GM13977 (cell line): Measurements from ENCODE around the gene HMGB1.

ENCODE experiments used
- DNase-seq: peaks from one replicate; pipeline ENCODE4 v3.0.0; 2012; ENCODE audit warnings: low spot score
- in situ Hi-C: fragments of 300-500 bp; cut with MboI; formaldehyde crosslinking; loops from one replicate; pipeline ENCODE4 v1.12.0; 2022; ENCODE audit warnings: low sequenced_read_pairs, low pct_unique_long_range_greater_than_20kb, mixed read lengths, inconsistent platforms; ENCODE audit not compliant: unreplicated experiment
- TF ChIP-seq, protein P1 (sequence below): IDR thresholded peaks from 2 replicates; pipeline ENCODE4 v1.5.1; 2012; ENCODE audit warnings: mild to moderate bottlenecking, control low read depth; ENCODE audit not compliant: insufficient read depth; ENCODE audit errors: extremely low read depth, missing control alignments

HMGB1 gene

DNA sequence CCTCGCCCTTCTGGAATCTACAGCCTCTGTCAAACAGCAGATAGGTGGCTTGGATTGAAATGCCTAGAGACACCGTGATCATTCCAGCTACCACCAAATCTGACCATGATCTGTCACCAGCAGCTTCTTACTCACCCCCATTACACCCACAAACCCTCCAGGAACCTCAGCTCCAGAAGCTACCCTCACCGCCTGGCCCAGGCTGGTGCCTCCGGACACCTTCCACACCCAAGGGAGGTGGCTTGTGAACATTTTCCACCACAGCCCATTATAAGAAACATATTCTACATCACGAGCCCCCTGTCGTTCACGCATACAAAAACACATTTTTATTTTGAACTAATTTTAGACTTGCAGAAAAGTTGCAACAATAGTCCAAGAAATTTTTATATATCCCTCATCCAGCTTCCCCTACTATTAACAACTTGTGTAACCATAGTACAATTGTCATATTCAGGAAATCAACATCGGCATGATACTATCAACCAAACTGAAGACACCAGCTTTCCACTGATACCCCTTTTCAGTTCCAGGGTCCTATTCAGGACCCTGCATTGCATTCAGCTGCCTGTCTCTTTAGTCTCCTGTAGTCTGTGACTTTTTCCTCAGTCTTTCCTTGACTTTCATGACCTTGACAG is 58.8 kb downstream of the HMGB1 start:
- in situ Hi-C loops = no loop called here
- no peak for DNase-seq
- TF ChIP-seq, protein P1, sequence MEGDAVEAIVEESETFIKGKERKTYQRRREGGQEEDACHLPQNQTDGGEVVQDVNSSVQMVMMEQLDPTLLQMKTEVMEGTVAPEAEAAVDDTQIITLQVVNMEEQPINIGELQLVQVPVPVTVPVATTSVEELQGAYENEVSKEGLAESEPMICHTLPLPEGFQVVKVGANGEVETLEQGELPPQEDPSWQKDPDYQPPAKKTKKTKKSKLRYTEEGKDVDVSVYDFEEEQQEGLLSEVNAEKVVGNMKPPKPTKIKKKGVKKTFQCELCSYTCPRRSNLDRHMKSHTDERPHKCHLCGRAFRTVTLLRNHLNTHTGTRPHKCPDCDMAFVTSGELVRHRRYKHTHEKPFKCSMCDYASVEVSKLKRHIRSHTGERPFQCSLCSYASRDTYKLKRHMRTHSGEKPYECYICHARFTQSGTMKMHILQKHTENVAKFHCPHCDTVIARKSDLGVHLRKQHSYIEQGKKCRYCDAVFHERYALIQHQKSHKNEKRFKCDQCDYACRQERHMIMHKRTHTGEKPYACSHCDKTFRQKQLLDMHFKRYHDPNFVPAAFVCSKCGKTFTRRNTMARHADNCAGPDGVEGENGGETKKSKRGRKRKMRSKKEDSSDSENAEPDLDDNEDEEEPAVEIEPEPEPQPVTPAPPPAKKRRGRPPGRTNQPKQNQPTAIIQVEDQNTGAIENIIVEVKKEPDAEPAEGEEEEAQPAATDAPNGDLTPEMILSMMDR = no peak
